ENCODE data around the gene TCL1B. TPM values are rescaled to one million over a fixed set of nuclear protein-coding genes. Genes with fewer than 3 reads are reported as not detected.

Gene TCL1B
- total and polyA plus RNA-seq, 2 of the 4 experiments (the other 2 are of a cell fraction): not detected

- ChIA-PET CTCF (no interaction called here), POLR2A (ENCODE audit: unreplicated experiment) (no interaction called here)
- Histone ChIP-seq H3K79me1 (ENCODE audit: low read depth in 1 of 2, low read length in 2 of 2) (no peaks in the 10 kb centered on the region), H3K27me3 (ENCODE audit: control insufficient read depth, insufficient read depth, low read length) (no peaks in the 10 kb centered on the region; the same call in 1 of the 2 replicates), H3K18ac (ENCODE audit: low read depth, low read length) (no peak overlapping the region), H3K9me3 (ENCODE audit: control insufficient read depth, insufficient read depth, low read length) (no peaks in the 10 kb centered on the region), H4K20me1 (ENCODE audit: insufficient read depth, low read length) (no peaks in the 10 kb centered on the region), H2AFZ (replicated peaks; ENCODE audit: low read length, poor library complexity) (no peak overlapping the region), H2BK20ac (ENCODE audit: low read depth, low read length) (no peak overlapping the region), H4K5ac (ENCODE audit: low read depth, low read length) (no peak overlapping the region), H3K4ac (ENCODE audit: low read depth, low read length) (no peak overlapping the region), H2AK9ac (replicated peaks; ENCODE audit: low read depth, low read length, poor library complexity) (no peak overlapping the region), H2AK5ac (ENCODE audit: low read depth, low read length) (no peak overlapping the region), H3K23ac (ENCODE audit: low read depth, low read length) (no peak overlapping the region), H3K56ac (ENCODE audit: extremely low read depth, insufficient read depth, low read length) (no peak overlapping the region), H2BK120ac (ENCODE audit: low read depth, low read length) (no peak overlapping the region), H4K8ac (ENCODE audit: low read depth in 2 of 2, low read length in 2 of 2) (no peak overlapping the region), H2BK5ac (ENCODE audit: low read depth, low read length, poor library complexity, severe bottlenecking) (no peak overlapping the region), H3K9ac (ENCODE audit: low read depth, low read length) (no peak overlapping the region), H3K14ac (replicated peaks; ENCODE audit: low read depth, low read length) (no peak overlapping the region), H3K4me2 (ENCODE audit: low read depth, low read length) (no peak overlapping the region), H3K4me3 (ENCODE audit: insufficient read depth, low read depth, low read length) (no peak overlapping the region), H3K36me3 (ENCODE audit: control insufficient read depth, insufficient read depth, low read length) (no peaks in the 10 kb centered on the region), H2BK15ac (ENCODE audit: low read depth, low read length) (no peak overlapping the region), H4K91ac (ENCODE audit: insufficient read depth, low read depth, low read length) (no peak overlapping the region), H3K9me1 (ENCODE audit: insufficient read depth, low read length) (no peaks in the 10 kb centered on the region), H3K4me1 (ENCODE audit: control insufficient read depth, insufficient read depth, low read length) (no peaks in the 10 kb centered on the region), H3K27ac (ENCODE audit: insufficient read depth, low read length) (no peak overlapping the region)
- no peak for ATAC-seq (ENCODE audit: low read depth)
- in situ Hi-C loops (cut with MboI; ENCODE audit: low sequenced_read_pairs): no loop called here
- 82% methylated on average over 3 of the region's 3 CpGs; no CpG with 5 or more reads in 1 of the 2 experiments for WGBS, 2 experiments (ENCODE audit: extremely low coverage in 2 of 2, insufficient read length in 1 of 2)
- no peak for TF ChIP-seq NFE2L2 (IDR thresholded peaks at IDR 0.05; ENCODE audit: low read depth, low read length)
- TF ChIP-seq MAFK (IDR thresholded peaks at IDR 0.05; ENCODE audit: low read depth, low read length): no peak
- TF ChIP-seq BHLHE40 (IDR thresholded peaks at IDR 0.05; ENCODE audit: low read depth, low read length): no peak
- no peak for TF ChIP-seq POLR2A (IDR thresholded peaks at IDR 0.05; ENCODE audit: low read depth, low read length)
- no peak for TF ChIP-seq FOS (IDR thresholded peaks at IDR 0.05; ENCODE audit: low read depth, low read length)
- TF ChIP-seq RAD21 (IDR thresholded peaks at IDR 0.05; ENCODE audit: low read length): no peak
- TF ChIP-seq RCOR1 (IDR thresholded peaks at IDR 0.05; ENCODE audit: insufficient replicate concordance, low read length): no peak
- TF ChIP-seq SMC3 (IDR thresholded peaks at IDR 0.05; ENCODE audit: low read depth, low read length): no peak
- TF ChIP-seq ELK1 (IDR thresholded peaks at IDR 0.05; ENCODE audit: borderline replicate concordance, low read depth, low read length): no peak
- TF ChIP-seq MAZ (IDR thresholded peaks at IDR 0.05; ENCODE audit: borderline replicate concordance, low read depth, low read length): no peak
- TF ChIP-seq MXI1 (IDR thresholded peaks at IDR 0.05; ENCODE audit: borderline replicate concordance, low read depth, low read length): no peak
- TF ChIP-seq USF2 (IDR thresholded peaks at IDR 0.05; ENCODE audit: low read depth, low read length): no peak
- dilution Hi-C loops (cut with HindIII; ENCODE audit: low sequenced_read_pairs, unreplicated experiment): no loop called here
- intact Hi-C loops (cut with micrococcal nuclease): no loop called here
- DNase-seq: no peak
- no TSS peak for BruUV-seq (replicated peaks)
Observed at GRCh38 chr14:95664066-95664465, 22.2 kb upstream of the TCL1B start.

Measured in IMR-90 (cell line).